ENCODE data around the gene OPCML. TPM values are rescaled to one million over a fixed set of nuclear protein-coding genes. Genes with fewer than 3 reads are reported as not detected.

Gene OPCML
- total RNA-seq, 1 experiment from 2014 or later: 0.94 TPM

DNA sequence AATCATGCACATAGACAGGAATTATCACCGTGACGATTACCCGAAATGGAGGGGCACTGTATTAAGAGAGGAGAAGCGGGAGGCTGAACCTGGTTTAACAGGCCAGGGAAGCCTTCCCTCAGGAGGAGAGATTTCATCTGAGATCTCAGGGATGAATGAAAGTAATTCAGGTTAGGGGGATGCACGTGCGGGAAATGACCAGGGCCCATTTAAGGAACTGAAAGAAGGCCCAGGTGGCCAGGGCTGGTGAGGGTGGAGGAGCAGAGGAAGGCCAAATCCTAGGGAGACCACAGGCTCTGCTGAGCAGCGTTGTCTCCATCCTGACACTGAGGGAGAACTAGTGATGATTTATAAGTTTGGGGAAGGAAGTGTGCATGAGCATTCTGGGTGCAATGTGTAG lies 16.3 kb upstream of the OPCML start:
- Histone ChIP-seq H4K91ac (ENCODE audit: insufficient read length, low read depth, low read length) (no peak overlapping the region), H3T11ph (ENCODE audit: low read length) (no peak overlapping the region), H3K9me3 (ENCODE audit: control insufficient read depth, low read depth, low read length) (no peaks in the 10 kb centered on the region), H2BK5ac (ENCODE audit: insufficient read length, low read length) (no peak overlapping the region), H3K23ac (ENCODE audit: insufficient read length, low read depth, low read length) (no peak overlapping the region), H3K4me2 (ENCODE audit: insufficient read depth, insufficient read length, low read length) (no peak overlapping the region), H2BK15ac (ENCODE audit: low read depth, low read length) (no peak overlapping the region), H3K23me2 (ENCODE audit: insufficient read length, low read depth, low read length, poor library complexity, severe bottlenecking) (no peaks in the 10 kb centered on the region), H3K4me1 (ENCODE audit: insufficient read depth, low read length) (0 out of 2 replicates have a peak, but pooled peaks cover 3% of the 10 kb centered on the region), H3K14ac (ENCODE audit: insufficient read depth, low read length) (no peak overlapping the region), H2AFZ (ENCODE audit: low read length) (no peak overlapping the region), H3K4ac (ENCODE audit: low read depth, low read length) (no peak overlapping the region), H4K5ac (ENCODE audit: insufficient read length, low read depth, low read length) (no peak overlapping the region), H3K9ac (ENCODE audit: extremely low read depth, insufficient read length, low read length) (no peak overlapping the region), H2BK12ac (ENCODE audit: insufficient read length, low read depth, low read length) (no peak overlapping the region), H3K18ac (ENCODE audit: insufficient read length, low read depth, low read length) (no peak overlapping the region), H2BK120ac (ENCODE audit: low read depth, low read length, poor library complexity, severe bottlenecking) (no peak overlapping the region), H3K27me3 (ENCODE audit: insufficient read depth, low read length) (no peaks in the 10 kb centered on the region), H3K79me2 (ENCODE audit: insufficient read depth, low read length) (no peaks in the 10 kb centered on the region), H3K56ac (ENCODE audit: insufficient read length, low read depth, low read length) (no peak overlapping the region), H2AK5ac (ENCODE audit: insufficient read length, low read length) (no peak overlapping the region), H2BK20ac (ENCODE audit: low read depth, low read length, poor library complexity, severe bottlenecking) (no peak overlapping the region), H3K79me1 (ENCODE audit: insufficient read depth, low read depth, low read length, poor library complexity, severe bottlenecking) (no peaks in the 10 kb centered on the region), H4K20me1 (ENCODE audit: control insufficient read depth, insufficient read depth, insufficient read length) (no peaks in the 10 kb centered on the region), H4K8ac (replicated peaks; ENCODE audit: insufficient read length, low read depth, low read length) (no peak overlapping the region), H3K27ac (ENCODE audit: insufficient read length, low read depth, low read length) (no peak overlapping the region)
- TF ChIP-seq, protein P1, sequence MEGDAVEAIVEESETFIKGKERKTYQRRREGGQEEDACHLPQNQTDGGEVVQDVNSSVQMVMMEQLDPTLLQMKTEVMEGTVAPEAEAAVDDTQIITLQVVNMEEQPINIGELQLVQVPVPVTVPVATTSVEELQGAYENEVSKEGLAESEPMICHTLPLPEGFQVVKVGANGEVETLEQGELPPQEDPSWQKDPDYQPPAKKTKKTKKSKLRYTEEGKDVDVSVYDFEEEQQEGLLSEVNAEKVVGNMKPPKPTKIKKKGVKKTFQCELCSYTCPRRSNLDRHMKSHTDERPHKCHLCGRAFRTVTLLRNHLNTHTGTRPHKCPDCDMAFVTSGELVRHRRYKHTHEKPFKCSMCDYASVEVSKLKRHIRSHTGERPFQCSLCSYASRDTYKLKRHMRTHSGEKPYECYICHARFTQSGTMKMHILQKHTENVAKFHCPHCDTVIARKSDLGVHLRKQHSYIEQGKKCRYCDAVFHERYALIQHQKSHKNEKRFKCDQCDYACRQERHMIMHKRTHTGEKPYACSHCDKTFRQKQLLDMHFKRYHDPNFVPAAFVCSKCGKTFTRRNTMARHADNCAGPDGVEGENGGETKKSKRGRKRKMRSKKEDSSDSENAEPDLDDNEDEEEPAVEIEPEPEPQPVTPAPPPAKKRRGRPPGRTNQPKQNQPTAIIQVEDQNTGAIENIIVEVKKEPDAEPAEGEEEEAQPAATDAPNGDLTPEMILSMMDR (conservative IDR thresholded peaks at IDR 0.05): no peak
- H3K27me3 Mint-ChIP-seq (ENCODE audit: low read depth): peaks cover under 1% of the 10 kb centered on the region
- H3K4me3 Mint-ChIP-seq: no peak overlapping the region
- no peak for DNase-seq
- no peaks in the 10 kb centered on the region; a peak in 1 of 7 replicates for H3K36me3 Mint-ChIP-seq (ENCODE audit: insufficient read depth in 1 of 3, low read depth in 3 of 3)
- no peak overlapping the region for H3K27ac Mint-ChIP-seq
- H3K4me1 Mint-ChIP-seq: peaks cover 15 to 20% of the 10 kb centered on the region in 2 experiments
- no CpG with 5 or more reads among the region's 7 CpGs for WGBS (ENCODE audit: extremely low coverage, insufficient read length, low lambda C conversion rate)
- no peaks in the 10 kb centered on the region; a peak in 2 of 5 replicates for H3K9me3 Mint-ChIP-seq

Measured in H9 (cell line).